NCI-H82 treated with DMSO at 0.1 percent for 48 hours (cell line): ENCODE results near the gene S1PR3.

Experiments
- DNase-seq: peaks from one replicate; lab custom pipeline; 2025; ENCODE audit not compliant: unreplicated experiment; lab: John Stamatoyannopoulos, UW

S1PR3 gene

DNA sequence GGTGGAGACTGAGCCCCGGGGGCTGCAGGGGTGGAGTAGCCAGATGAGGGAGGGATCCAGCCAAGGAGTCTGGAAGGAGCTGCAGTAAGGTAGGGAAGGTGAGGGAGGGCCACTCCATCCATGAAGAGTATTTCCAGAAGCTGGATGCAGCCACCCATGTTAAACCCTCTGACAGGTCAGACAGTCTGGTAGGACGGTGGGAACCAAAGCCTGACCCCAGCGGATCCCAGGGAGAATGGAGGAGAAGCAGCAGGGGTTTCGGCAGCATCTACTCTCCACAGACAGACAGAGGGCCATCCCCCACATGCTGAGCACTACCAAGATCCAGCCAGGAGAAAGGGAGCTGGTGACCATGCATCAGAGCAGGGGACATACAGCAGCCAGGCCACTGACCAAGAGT is 22.5 kb upstream of the S1PR3 start:
- no peak for DNase-seq

DNA sequence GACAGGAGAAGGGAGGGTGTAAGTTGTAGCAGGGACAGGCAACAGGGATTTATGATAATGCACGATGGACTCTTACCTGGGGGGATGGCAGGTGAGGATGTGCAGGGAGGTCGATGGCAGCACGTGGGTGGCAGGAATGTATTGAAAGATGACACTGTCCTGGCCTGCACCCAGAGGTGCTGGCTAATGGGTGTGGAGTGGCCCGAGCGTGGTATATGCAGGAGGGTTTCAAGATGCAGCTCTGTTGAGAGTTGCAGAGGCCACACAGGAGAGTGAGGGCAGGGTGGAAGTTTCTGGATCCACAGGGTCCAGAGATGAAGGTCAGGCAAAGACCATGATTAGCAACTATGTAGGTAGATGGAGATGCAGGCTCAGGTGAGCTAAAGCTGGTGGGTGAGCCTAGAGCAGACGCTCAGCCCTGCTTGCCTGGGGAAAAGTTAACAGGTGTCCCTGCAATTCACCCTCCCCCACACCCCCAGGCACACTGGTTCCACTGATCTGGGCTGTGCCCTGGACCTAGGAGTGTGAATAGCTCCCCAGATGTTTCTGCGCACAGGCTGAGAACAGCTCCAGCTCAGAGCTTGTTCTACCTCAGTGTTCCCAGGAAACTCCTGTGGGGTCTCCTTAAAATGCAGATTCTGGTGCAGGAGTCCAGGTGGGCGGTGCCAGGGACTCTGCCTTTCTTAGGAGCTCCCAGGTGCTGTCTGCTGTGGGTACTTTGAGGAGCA is 21.5 kb upstream of the S1PR3 start:
- no peak for DNase-seq

DNA sequence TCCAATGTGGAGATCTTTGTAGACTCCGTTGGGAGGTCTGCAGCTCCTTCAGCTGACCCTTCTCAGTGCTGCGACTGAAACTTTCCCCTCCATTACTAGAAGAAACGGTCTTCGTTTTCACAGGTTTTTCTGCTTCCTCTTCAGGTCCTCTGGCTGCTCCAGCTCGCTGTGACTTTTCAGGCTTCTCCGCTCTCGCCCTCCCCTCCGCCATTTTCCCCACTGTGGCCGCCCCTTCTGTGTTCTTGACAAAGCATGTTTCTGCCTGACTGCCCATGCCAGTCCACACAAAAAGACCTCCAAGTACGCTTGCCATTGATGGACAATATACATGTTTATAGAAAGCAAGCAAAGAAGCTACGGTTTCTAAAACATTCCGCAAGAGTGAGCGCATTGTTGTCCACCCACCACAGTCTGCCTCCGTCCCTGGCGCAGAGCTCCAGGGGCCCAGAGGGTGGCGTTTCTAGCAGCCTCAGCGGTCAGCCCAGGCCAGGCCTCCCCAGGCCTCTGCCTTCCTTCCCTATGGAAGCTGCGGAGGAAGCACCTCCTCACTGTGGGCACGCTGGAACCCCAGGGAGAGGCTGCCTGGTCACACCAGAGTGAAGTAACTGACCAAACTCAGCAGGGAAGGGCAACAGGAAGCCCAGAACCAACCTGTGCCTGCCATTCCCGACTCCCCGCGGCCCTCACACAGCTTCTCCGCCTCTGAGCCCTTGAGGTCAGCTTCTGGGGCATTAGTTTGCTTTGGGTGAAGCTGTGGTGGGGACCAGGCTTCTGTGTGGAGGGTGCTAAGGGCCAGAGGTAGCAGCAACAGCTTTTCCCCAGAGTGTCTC is 19.9 kb upstream of the S1PR3 start:
- no peak for DNase-seq

GRCh38 chr9:88972401-88972800 is 18.9 kb upstream of the S1PR3 start:
- DNase-seq, result no peak

DNA sequence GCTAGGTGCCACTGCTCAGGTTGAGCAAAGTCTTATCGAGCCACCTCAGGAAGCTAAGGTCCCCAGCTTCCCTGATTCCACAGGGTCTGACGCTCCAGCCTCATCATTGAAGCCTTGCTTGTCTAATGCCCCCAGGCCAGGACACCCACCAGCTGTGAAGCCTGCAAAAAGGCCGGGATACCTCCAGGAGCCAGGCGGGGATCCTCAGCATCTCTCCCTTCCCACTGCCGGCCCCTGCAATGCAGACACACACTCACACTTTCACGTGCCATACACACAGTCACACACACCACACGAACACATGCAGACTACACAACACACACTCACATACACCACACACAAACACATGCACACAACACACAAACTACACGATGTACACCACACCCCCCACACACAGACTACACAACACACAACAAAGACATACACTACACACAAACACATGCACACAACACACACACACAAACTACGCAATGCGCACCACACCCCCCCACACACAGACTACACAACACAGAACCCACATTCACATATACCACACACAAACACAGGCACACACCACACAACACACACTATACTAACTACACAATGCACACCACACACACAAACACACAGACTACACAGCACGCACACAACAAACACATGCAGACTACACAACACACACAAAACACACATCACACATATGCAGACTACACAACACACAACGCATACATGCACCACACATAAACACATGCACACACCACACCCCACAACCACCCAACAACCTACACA is 17.8 kb upstream of the S1PR3 start:
- no peak for DNase-seq

DNA sequence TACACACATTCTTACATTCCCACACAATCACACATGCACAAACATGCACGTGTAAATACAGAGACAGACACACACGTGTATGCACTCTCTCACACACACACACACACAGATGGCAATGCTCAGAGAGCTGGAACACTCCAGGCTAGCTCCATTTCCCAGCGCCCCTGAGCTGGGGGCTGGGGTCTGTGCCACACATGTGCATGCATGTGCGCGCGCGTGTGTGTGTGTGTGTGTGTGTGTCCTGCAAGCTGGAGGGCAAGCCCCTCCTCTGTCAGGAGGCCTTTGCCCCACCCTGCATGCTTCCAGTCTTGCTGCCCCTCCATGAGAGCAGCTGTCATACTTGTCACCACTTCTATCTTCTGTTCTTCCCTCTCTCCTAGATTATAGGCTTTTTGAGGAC is 16.6 kb upstream of the S1PR3 start:
- DNase-seq, result no peak

DNA sequence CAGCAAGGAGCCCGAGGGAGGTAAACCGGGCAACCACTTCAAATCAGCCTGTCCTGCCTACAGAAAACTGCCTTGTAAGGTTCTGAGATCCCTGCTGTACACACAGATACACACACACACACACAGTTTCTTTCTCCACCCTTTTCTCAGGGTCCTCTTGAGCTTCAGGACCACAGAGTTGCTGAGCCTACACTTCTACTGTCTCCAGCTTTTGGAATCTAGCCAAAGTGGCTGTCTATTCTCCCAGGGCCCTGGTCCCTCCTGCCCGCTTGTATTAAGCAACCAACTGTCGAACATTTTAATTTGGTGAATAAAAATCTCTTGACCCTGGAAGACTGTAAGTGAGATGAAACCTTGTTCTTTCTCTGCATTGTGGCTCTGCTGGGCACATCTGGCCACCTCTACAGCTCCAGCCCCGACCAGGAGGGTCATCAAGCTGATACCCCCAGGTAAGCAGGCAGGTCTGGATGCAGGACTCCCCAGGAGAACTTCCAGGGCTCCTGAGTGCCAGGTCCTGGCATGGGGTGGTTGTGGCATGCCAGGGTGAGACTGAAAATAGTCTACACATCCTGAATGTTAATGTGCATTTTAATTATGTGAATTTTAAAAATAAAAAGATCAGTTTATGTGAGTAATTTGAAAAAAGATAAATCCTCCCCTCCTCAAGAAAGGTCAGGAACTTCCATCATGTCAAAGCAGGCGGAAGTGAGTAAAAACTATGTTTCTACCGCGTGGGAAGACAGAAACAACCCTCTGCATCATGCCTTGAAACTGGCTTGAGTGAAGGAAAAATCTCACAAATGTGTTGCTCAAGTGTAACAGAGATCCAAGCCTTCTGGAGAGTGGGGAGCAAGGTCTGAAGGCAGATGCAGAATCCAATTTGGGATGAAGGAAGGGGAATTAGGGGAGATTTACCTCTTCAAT is 15.0 kb upstream of the S1PR3 start:
- DNase-seq, result no peak

DNA sequence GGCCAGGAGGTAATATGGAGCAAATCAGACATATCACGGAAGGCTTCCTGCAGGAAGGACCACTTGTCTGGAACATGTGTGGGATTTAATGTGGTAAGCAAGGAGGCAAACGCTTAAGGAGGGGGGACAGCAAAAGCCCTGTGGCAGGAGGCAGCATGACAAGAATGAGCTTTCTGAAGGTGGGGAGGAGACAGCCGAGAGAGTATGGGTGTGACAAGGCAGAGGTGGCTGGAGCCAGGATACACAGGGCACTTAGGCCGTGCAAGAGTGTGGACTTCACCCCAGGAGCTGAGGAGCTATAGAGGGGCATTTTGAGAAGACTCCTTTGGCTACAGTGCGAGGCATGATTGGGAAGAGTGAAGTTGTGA is 14.4 kb upstream of the S1PR3 start:
- no peak for DNase-seq

DNA sequence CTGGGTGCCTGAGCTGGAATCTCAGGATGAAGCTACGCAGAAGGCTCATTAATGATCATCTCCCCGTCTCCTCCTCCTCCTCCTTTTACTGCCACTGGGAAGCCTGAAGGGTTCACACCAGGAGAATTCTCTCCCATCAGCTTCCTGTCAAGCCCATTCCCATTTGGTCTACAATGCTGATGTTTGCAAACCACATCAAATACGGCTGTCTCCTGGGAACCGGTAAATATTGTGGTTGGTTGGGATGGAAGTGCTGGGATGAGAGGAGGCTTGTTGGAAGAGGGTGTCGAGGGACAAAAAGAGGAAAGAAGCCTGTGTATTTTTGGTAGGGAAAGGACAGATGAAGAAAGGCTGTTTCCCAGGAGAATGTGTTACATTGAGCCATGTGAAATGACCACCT is 13.2 kb upstream of the S1PR3 start:
- no peak for DNase-seq

GRCh38 chr9:88979021-88979420 is 12.2 kb upstream of the S1PR3 start:
- no peak for DNase-seq

GRCh38 chr9:88979791-88980190 is 11.5 kb upstream of the S1PR3 start:
- no peak for DNase-seq

GRCh38 chr9:88980740-88981203 is 10.5 kb upstream of the S1PR3 start:
- DNase-seq, result no peak

GRCh38 chr9:88983865-88984542 is 7.3 kb upstream of the S1PR3 start:
- no peak for DNase-seq

- no peak for DNase-seq
Observed at GRCh38 chr9:88984543-88984883, 6.8 kb upstream of the S1PR3 start.

DNA sequence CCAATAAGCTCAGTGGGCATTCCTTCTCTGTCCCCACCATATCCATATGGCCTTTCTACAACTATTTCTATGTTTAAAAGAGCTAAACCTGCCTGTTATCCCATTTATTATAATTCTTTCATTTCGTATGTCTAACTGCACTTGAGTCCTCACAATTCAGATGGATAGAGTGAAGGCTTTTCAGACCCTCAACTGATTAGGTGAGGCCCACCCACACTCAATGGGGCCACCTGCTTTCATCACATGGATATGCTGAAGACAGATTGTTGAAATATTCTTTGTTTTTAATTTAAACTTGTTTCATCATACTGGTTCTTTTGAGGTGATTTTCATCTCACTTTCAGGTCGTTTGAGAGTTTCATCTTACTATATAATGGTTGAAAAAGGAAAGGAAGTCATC is 5.7 kb upstream of the S1PR3 start:
- DNase-seq, result no peak

DNA sequence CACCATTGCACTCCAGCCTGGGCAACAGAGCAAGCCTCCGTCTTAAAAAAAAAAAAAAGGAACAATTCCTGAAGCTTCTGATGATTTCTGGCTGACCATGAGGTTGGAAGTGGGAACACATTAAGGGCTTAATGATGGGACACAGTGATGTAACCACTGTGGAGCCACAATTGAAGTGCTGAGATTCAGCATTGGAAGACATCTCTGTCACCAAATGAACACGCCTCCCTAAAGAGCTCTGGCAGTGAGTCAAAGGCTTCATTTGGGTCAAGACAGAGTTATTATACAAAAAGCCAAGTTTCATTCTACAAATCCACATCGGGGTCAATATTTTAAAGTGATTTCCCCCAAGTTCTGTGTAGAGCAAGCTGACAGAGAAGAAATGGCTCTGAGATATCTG is 4.5 kb upstream of the S1PR3 start:
- no peak for DNase-seq

- no peak for DNase-seq
Observed at GRCh38 chr9:88987661-88988060, 3.6 kb upstream of the S1PR3 start.

DNA sequence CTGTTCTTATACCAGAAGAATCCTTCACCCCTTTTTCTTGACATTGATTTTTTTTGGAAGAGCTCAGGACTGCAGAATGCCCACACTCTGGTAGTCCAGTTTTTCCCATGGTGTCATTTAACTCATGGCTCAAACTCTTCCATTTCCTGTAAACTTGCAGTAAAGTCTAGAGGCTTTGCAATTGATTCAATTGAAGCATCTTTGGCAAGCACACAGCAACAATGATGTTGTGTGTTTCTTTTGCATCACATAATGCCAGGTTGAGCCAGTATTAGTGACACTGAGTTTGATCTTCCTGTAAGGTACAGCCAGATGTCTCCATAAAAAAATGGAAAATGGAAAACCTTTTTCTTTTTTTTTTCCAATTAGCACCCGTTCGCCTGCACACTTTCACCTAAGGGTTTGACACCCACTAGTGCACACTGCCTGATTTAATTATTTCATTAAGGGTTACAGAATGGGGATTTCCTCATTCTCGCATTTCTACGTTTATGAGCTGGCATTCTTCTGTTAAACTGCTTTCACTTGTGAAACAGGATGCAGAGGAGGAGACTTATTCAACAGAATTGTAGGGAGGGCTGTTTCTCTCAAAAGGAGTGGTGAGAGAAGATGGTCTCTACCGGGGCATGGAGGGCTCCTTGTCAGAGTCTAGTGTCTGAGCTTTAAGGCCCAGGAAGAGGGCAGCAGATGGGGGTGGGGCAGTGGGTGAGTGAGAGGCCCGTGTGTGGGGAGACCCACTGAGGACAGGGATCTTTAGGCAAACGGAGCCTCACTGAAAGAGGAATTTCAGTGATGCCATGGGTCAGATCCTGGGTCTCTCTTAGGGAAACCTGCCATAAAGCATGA is 2.2 kb upstream of the S1PR3 start:
- DNase-seq, result no peak

DNA sequence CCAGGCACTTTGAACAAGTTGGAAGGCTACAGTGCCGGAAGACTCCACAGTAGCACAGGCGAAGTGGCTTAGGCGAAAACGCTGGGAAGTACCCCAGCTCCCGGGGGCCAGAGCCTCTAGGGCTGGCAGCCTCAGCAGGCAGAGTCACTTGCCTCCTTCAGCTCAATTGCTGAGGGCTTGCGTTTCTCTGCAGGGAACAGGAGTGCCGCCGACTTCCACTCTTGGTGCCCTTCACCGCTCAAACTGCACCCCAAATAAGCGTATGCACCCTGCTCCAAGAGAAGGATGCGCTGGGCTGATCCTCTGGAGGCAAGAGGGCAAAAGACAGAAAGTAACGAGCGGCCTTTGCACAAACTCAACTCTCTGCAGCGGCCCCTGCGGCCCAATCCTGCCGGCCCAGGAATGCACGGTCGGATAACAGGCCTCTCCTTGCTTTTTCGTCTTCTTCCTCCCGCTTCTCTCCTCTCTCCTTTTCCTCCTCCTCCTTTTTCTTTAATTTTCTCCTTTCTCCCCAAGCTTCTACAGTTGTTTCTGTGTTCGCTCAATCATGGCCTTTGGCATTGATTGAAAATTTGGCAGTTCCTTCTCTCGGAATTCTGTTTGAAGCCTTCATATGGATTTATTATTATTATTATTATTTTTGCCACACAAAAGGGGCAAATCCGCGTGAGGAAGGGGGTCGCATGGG is 1.1 kb upstream of the S1PR3 start:
- no peak for DNase-seq
